ENCODE data around the gene ABO.
"Not testable (repeated sequence)": the region's sequence is repeated elsewhere in the genome, so short reads cannot be mapped to it uniquely, and the experiment has no call there.

The ABO gene

DNA sequence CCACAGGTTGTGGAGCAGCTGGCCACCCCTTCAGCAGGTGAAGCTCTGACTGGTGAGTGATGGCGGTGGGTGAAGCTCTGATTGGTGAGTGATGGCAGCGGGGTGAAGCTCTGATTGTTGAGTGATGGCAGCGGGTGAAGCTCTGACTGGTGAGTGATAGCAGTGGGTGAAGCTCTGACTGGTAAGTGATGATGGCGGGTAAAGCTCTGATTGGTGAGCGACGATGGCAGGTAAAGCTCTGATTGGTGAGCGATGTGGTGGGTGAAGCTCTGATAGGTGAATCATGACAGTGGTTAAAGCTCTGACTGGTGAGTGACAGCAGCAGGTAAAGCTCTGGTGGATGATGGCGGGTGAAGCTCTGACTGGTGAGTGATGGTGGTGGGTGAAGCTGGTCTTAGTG lies 9.4 kb upstream of the ABO start:
- no peak overlapping the region for H3K4me3 ChIP-seq (ENCODE audit: low read depth, low read length)
- TF ChIP-seq, protein P1, sequence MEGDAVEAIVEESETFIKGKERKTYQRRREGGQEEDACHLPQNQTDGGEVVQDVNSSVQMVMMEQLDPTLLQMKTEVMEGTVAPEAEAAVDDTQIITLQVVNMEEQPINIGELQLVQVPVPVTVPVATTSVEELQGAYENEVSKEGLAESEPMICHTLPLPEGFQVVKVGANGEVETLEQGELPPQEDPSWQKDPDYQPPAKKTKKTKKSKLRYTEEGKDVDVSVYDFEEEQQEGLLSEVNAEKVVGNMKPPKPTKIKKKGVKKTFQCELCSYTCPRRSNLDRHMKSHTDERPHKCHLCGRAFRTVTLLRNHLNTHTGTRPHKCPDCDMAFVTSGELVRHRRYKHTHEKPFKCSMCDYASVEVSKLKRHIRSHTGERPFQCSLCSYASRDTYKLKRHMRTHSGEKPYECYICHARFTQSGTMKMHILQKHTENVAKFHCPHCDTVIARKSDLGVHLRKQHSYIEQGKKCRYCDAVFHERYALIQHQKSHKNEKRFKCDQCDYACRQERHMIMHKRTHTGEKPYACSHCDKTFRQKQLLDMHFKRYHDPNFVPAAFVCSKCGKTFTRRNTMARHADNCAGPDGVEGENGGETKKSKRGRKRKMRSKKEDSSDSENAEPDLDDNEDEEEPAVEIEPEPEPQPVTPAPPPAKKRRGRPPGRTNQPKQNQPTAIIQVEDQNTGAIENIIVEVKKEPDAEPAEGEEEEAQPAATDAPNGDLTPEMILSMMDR (IDR thresholded peaks at IDR 0.05; ENCODE audit: low read depth, low read length): no peak

DNA sequence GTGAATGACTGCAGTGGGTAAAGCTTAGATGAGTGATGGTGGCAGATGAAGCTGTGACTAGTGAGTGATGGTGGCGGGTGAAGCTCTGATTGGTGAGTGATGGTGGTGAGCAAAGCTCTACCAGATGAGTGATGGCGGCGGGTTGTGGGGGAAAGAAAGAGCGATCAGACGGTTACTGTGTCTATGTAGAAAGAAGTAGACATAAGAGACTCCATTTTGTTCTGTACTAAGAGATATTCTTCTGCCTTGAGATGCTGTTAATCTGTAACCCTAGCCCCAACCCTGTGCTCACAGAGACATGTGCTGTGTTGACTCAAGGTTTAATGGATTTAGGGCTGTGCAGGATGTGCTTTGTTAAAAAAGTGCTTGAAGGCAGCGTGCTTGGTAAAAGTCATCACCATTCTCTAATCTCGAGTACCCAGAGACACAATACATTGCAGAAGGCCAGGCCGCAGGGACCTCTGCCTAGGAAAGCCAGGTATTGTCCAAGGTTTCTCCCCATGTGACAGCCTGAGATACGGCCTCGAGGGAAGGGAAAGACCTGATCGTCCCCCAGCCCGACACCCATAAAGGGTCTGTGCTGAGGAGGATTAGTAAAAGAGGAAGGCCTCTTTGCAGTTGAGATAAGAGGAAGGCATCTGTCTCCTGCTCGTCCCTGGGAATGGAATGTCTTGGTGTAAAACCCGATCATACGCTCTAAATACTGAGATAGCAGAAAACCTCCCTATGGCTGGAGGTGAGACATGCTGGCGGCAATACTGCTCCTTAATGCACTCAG lies 8.4 kb upstream of the ABO start:
- not testable (repeated sequence) for H3K4me3 ChIP-seq (ENCODE audit: low read depth, low read length)

DNA sequence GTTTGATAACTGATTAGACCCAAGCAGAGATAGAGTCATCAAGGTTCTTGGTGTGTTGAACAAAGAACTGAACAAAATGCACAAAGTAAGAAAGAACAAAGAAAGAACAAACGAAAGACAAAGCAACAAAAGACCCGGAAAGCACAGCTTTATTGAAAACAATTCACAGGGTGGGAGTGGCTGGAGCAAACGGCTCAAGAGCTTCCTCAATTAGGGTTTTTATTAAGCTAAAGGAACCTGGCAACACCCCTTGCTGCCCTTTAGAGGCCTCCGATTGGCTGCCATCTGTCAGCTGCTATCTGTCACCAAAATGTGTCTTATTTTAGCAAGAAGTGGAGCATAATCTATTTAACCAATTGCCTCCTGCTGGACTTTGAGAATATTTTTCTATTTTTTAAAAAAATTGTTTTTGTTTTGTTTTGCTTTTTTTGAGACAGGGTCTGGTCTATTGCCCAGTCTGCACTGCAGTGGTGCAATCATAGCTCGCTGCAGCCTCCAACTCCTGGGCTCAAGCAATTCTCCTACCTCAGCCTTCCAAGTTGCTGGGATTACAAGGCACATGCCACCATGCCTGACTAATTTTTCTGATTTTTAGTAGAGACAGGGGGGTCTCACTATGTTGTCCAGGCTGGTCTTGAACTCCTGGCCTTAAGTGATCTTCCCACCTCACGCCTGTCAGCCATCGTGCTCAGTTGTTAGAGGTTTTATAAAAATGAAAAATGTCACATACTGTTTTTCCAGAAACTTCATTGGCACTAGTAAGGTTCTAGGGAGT lies 7.7 kb upstream of the ABO start:
- no peak overlapping the region for H3K4me3 ChIP-seq (ENCODE audit: low read depth, low read length)
- TF ChIP-seq, protein P1 (IDR thresholded peaks at IDR 0.05; ENCODE audit: low read depth, low read length): no peak

DNA sequence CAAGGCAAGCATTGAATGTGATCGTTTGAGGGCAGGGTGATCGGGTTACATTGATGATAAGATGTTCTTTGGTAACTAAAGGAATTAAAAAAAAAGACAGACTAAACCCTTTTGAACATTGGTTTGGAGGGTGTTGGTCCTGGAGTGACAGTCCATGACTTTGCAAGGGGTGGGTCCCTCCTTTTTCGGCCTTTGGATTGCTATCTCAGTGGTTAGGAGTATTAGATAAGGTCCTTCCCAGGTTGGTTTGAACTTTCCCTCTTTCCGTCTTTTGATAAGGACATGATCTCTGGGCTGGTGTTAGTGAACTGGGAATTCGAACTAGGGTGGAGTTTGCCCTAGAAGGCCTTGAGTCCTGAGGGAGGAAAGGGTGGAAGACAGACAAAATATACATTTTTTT lies 5.4 kb upstream of the ABO start:
- H3K4me3 ChIP-seq (ENCODE audit: low read depth, low read length): no peak overlapping the region
- TF ChIP-seq, protein P1 (IDR thresholded peaks at IDR 0.05; ENCODE audit: low read depth, low read length): no peak

DNA sequence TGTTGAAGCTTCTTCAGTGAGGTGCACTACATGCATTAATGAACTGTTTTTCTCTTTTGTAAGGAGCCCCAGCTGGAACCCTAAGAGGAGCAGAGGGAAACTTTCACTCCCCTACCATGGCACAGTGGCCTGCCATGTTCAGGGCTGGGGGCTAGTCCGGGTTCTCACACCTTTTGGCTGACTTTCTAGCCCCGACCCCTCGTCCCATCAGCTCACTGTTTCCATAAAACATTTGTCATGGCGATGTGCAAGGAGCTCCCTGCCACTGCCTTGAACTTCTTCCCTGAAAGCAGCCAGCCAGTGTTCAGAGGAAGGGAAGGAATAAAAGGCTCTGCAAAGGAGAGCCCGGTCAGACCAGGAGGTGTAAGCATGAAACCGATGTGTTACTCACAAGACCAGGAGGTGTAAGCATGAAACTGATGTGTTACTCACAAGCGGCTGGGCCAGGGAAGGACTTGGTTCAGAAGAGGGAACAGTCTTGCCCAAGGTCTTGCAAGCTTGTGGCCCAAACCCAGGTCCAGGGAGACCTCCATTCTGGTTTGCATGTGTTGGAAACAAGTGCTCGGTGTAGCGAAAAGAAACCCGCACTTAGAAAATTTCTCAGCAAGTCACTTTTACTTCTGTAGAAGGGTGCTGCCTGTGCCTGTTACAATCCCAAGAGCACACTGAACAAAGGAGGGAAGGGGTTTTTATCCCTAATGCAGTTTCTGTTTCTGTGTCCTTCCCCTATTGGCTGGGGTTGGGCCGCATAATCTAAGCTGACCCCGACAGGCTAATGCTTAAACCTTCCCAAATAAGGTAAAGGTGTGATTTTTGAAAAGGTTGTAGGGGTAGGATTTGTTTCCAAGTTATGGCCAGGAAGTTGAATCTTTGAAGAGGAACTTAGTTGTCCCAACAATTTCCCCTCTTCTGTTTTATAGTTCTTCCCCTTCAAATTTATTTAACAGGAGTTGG lies 3.4 kb upstream of the ABO start:
- H3K4me3 ChIP-seq (ENCODE audit: low read depth, low read length): no peak overlapping the region
- TF ChIP-seq, protein P1 (IDR thresholded peaks at IDR 0.05; ENCODE audit: low read depth, low read length): no peak

DNA sequence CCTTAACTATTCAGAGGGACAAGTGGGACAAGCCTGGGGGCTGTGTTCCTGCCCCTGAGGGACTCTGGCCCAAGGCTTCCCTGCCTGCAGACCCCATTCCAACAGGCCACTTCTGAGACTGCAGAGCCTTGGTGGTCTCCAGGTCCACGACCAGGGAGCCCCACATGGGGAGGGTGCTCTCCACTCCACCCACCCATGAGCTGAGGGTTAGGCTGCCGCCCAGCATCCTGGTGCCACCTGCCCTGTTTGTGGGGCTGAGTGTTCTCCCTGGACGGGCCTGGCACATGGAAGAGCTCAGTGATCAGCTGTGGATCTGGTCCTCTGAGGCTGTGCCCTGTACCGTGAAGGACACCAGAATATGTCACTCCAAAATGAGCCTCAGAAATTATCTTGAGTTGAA lies 2.5 kb upstream of the ABO start:
- H3K4me3 ChIP-seq (ENCODE audit: low read depth, low read length): no peak overlapping the region
- TF ChIP-seq, protein P1 (IDR thresholded peaks at IDR 0.05; ENCODE audit: low read depth, low read length): no peak

DNA sequence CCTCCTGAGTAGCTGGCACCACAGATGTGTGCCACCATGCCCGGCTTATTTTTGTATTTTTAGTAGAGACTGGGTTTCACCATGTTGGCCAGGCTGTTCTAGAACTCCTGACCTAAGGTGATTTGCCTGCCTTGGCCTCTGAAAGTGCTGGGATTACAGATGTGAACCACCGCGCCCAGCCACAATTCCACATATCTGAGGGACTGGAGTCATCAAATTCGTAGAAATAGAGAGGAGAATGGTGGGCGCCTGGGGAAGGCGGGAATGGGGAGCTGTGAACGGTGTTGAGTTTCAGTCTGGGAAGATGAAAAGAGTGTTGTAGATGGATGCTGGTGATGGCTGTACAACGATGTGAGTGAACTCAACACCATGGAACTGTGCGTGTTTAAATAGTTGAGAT lies 1.9 kb upstream of the ABO start:
- TF ChIP-seq, protein P1 (IDR thresholded peaks at IDR 0.05; ENCODE audit: low read depth, low read length): no peak
- no peak overlapping the region for H3K4me3 ChIP-seq (ENCODE audit: low read depth, low read length)

Data from WI38 (cell line).